ACHN (cell line): ENCODE data around the gene HTR2C.
"Not testable (repeated sequence)": the region's sequence is repeated elsewhere in the genome, so short reads cannot be mapped to it uniquely, and the experiment has no call there.

Experiments
- DNase-seq: peaks from one replicate; pipeline ENCODE4 v3.0.0-alpha.2; 2015
- in situ Hi-C: cut with HindIII; loops from 2 replicates; pipeline ENCODE4 v1.10.0; 2017; ENCODE audit warnings: low sequenced_read_pairs, low pct_ligation_motif_present, low pct_unique_long_range_greater_than_20kb

Gene HTR2C

DNA sequence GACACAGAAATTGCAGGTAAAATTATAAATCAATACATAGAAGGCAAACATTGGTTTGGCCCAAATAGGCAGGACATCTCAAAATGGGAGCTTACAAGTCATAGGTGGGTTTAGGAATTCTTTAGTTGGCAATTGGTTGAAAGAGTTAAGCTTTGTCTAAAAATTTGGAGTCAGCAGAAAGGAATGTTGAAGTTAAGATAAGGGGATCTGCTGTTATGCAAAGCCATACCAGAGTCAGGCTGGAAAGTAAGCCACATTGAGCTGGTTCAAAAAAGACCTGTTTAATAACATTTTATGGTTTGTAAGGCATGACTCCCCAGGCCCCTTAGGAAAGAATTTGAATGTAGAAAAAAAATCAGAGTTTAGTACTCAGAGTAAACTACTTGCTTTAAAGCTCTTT lies 341.0 kb downstream of the HTR2C start:
- in situ Hi-C loops: no loop called here
- DNase-seq: peak; percentile 0

DNA sequence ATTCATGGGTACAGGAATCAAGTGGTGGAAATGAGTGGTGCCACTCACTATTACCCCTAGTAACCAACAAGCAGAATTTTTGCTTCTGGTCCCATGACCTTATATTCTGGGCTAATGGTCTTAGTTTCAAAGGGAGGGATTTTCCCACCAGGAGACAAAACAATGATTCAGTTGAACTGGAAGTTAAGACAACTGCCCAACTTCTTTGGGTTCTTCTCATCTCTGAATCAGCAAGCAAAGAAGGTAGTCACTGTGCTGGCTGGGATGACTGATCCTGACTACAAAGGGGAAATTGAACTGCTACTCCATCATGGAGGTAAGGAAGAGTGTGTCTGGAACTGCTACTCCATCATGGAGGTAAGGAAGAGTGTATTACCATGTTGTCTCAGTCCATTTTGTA lies 346.3 kb downstream of the HTR2C start:
- no peak for DNase-seq
- in situ Hi-C loops: no loop called here

DNA sequence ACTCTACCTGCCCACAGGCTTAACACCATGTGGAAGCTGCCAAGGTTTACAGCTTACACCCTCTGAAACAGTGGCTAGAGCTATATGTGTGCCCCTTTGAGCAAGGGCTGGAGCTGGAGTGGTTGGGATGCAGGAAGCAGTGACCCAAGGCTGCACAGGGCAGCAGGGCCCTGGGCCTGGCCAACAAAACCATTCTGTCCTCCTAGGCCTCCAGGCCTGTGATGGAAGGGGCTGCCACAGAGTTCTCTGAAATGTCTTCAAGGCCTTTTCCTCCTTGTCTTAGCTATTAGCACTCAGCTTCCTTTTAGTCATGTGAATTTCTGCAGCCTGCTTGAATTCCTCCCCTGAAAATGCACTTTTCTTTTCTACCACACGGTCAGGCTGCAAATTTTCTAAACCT lies 348.7 kb downstream of the HTR2C start:
- DNase-seq: no peak
- in situ Hi-C loops: no loop called here

DNA sequence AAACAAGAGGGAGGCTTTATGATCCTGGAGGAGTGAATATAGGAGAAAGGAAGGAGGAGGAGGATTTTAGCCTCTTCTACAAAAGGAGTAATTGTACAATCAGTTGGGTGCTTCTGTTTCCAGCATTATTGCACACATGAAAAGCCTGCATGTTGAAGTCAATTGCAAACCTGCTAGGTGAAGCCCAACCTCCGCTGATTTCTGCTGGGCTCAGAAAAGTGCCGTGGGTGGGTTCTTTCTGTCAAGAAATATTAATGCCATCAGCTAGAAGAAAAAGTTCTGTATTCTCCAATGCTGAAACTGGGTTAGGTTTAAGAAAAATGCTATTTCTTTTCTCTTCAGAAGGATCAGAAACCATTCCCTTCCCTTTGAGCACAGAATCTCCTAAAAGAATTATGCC lies 349.4 kb downstream of the HTR2C start:
- in situ Hi-C loops, DNase-seq: not testable (repeated sequence)

DNA sequence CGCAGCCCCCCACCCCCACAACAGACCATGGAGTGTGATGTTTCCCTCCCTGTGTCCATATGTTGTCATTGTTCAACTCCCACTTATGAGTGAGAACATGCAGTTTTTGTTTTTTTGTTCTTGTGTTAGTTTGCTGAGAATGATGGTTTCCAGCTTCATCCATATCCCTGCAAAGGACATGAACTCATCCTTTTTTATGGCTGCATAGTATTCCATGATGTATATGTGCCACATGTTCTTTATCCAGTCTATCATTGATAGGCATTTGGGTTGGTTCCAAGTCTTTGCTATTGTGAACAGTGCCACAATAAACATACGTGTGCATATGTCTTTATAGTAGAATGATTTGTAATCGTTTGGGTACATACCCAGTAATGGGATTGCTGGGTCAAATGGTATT lies 353.2 kb downstream of the HTR2C start:
- in situ Hi-C loops, DNase-seq: not testable (repeated sequence)

DNA sequence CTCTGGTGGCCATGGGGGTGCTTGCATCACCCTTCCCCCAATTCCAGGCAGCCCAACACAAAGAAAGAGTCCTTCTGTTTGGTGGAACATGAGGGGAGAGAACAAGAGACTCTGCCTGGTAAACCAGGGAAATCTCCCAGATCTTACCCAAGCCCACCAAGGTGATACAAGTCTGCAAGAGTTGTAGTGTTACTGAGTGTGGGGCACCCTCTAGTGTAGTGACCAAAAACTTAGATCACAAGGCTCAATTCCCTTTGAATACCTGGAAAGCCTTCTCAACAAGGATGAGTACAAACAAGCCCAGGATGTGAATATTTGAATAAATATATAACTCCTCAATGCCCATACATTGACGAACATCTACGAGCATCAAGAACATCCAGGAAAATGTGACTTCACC lies 368.8 kb downstream of the HTR2C start:
- no peak for DNase-seq
- in situ Hi-C loops: no loop called here
